ENCODE measurements around the gene PGAM5. TPM values are rescaled to one million over a fixed set of nuclear protein-coding genes. Genes with fewer than 3 reads are reported as not detected.

Gene PGAM5
- total RNA-seq, 2 experiments from 2014 or later: 12.8 to 15.1 TPM

GRCh38 chr12:132771126-132771838 is 60.6 kb downstream of the PGAM5 start:
- peak overlapping the region; percentile 95 for H3K27ac Mint-ChIP-seq
- Histone ChIP-seq H3K4me3 (ENCODE audit: low read length) (peak overlapping the region; percentile 4), H3K4me1 (ENCODE audit: insufficient read depth, low read length) (peaks cover 67% of the 10 kb centered on the region), H3K27ac (ENCODE audit: low read depth in 1 of 2, low read length in 2 of 2) (peak overlapping the region; percentile 60 to 62), H3K36me3 (ENCODE audit: insufficient read depth, low read length) (peaks cover 34% of the 10 kb centered on the region), H3K9me3 (ENCODE audit: control insufficient read depth in 1 of 2, insufficient read depth in 1 of 2, low read length in 2 of 2) (peaks cover 0 to 8% of the 10 kb centered on the region in 2 experiments), H3K27me3 (ENCODE audit: control insufficient read depth in 1 of 2, insufficient read depth in 2 of 2, low read length in 2 of 2) (no peaks in the 10 kb centered on the region)
- peak overlapping the region; percentile 82 for H3K4me3 Mint-ChIP-seq
- ATAC-seq (ENCODE audit: poor library complexity) (peak; percentile 88), DNase-seq (peak; percentile 28 to 86 (median 55))
- H3K36me3 Mint-ChIP-seq (ENCODE audit: low read depth): peaks cover 35% of the 10 kb centered on the region
- no peaks in the 10 kb centered on the region for H3K9me3 Mint-ChIP-seq
- peaks cover 62% of the 10 kb centered on the region for H3K4me1 Mint-ChIP-seq (ENCODE audit: low read depth)
- ChIA-PET CTCF (interaction anchor here (1.4 kb wide), 1 partner anchor 9 kb away, joined by 4 read pairs; no protein-coding TSS in a partner anchor), POLR2A (interaction anchor here (0.5 to 1.6 kb wide), 2 partner anchors 99 to 309 kb away, joined by 3 read pairs; no protein-coding TSS in a partner anchor)
- H3K27me3 Mint-ChIP-seq: no peaks in the 10 kb centered on the region
- intact Hi-C loops (cut with DNase I, micrococcal nuclease): loop anchor here in 1 of 2 experiments (5.0 kb wide), 1 partner anchor 116 kb away; the partner anchor contains the start of gene CHFR
- TF ChIP-seq, protein P1, sequence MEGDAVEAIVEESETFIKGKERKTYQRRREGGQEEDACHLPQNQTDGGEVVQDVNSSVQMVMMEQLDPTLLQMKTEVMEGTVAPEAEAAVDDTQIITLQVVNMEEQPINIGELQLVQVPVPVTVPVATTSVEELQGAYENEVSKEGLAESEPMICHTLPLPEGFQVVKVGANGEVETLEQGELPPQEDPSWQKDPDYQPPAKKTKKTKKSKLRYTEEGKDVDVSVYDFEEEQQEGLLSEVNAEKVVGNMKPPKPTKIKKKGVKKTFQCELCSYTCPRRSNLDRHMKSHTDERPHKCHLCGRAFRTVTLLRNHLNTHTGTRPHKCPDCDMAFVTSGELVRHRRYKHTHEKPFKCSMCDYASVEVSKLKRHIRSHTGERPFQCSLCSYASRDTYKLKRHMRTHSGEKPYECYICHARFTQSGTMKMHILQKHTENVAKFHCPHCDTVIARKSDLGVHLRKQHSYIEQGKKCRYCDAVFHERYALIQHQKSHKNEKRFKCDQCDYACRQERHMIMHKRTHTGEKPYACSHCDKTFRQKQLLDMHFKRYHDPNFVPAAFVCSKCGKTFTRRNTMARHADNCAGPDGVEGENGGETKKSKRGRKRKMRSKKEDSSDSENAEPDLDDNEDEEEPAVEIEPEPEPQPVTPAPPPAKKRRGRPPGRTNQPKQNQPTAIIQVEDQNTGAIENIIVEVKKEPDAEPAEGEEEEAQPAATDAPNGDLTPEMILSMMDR (IDR thresholded peaks at IDR 0.05): no peak

Other genes with a start within 250 kb of the PGAM5 start
- 10 to 100 TPM; 75.8 to 80.7 TPM for gene FBRSL1, start 220.7 kb upstream of the PGAM5 start, total RNA-seq
- gene LRCOL1, start 100.3 kb upstream of the PGAM5 start, total RNA-seq: not detected
- not detected for gene P2RX2, start 92.1 kb upstream of the PGAM5 start, total RNA-seq
- gene POLE, start 23.5 kb upstream of the PGAM5 start, total RNA-seq: 10 to 100 TPM; 41.8 to 46.1 TPM
- gene PXMP2, start 23.3 kb upstream of the PGAM5 start, total RNA-seq: 1 to 10 TPM; 2.1 to 2.6 TPM
- 10 to 100 TPM; 61.7 to 65.7 TPM for gene ANKLE2, start 51.0 kb downstream of the PGAM5 start, total RNA-seq
- 10 to 100 TPM; 31.5 to 34.0 TPM for gene GOLGA3, start 118.0 kb downstream of the PGAM5 start, total RNA-seq
- gene CHFR, start 176.8 kb downstream of the PGAM5 start, total RNA-seq: 10 to 100 TPM; 75.1 to 85.6 TPM
- gene ZNF605, start 245.5 kb downstream of the PGAM5 start, total RNA-seq: 1 to 10 TPM; 5.3 to 5.8 TPM